ENCODE measurements around the gene PGLYRP4.
"Not testable (repeated sequence)": the region's sequence is repeated elsewhere in the genome, so short reads cannot be mapped to it uniquely, and the experiment has no call there.

Gene PGLYRP4

DNA sequence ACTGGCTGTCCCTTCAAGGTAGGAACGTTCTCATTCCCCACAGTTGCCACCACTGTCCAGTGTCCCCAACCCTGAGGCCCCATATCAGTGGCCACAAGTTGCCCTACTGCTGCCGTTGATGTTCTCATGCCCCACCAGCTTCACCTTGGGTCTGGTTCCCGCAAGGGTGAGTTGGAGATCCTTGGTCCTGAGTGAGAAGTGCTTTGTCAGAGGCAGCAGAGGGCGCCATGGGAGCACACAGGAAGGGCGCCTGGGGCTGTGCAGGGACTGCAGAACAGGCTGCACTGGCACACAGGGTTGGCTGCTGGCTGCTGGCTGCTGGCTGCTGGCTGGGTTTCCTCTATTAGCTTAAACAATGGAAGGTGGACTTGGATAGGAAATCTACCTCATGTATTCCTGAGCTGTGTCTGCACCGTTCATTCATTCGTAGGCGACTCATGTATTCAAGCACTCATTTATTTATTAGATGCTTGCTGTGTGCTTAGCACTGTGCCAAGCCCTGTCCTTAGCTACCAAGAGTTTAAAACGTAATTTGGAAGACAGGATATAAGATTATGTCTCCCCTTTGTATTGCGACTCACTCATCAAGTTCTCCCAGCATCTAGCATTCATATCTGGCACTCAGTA, 6.9 kb upstream of the PGLYRP4 start:
- DNase-seq (ENCODE audit: low spot score): peak; percentile 26

GRCh38 chr1:153354515-153355193, 6.0 kb upstream of the PGLYRP4 start:
- no peak for DNase-seq (ENCODE audit: low spot score)

DNA sequence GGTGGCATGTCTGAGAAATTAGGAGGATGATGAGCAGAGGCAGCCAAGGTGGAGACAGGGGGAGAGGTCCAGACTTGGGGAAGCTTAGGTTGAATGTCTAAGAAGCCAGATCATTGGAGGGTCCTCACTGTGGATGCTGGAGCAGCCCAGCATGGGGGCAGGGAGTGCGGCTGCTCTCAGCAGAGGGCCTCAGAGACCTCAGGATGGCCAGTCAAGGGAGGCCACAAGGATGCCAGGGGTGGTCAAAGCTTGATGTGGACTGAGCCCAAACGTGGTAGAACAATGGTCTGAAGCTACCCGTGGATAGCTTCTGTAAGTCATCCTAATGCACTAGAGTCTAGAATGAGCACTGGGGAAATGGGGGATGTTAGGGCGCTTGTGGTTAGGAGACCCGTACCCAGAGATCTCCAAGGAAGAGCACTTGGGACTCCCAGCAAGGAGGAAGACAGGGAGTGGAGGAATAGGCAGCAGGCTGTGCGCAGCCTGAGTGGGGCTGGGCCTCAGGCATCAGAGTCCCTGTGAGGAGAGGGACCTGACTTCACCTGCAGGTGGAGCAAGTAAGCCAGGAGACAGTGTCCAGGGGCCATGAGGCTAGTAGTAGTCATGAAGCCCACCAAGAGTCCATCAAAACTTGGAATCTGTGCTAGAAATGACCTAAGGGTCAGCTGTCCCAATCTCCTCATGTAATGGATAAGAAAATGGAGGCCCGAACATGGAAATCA, 4.7 kb upstream of the PGLYRP4 start:
- DNase-seq (ENCODE audit: low spot score): no peak

DNA sequence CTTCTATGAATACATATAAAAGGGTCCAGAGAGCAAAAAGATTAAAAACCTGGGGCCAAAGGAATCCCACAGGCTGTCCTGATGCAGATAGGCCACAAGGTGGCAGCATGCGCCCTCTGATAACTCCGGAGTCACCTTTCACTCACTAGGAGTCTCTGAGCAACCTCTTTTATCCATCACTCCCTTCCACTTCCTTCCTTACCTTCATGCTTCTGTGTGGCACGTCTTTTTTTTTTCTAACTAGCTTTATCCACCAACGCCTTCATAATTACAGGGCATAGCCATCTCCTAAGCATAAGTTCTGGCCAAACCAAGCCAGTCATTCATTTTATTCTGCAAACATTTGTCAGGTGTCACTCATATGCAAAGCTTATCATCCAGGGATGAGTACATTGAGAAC, 3.9 kb upstream of the PGLYRP4 start:
- peak; percentile 62 for DNase-seq (ENCODE audit: low spot score)

- DNase-seq (ENCODE audit: low spot score): no peak
These were observed 1.8 kb upstream of the PGLYRP4 start for GRCh38 chr1:153350321-153350957.

DNA sequence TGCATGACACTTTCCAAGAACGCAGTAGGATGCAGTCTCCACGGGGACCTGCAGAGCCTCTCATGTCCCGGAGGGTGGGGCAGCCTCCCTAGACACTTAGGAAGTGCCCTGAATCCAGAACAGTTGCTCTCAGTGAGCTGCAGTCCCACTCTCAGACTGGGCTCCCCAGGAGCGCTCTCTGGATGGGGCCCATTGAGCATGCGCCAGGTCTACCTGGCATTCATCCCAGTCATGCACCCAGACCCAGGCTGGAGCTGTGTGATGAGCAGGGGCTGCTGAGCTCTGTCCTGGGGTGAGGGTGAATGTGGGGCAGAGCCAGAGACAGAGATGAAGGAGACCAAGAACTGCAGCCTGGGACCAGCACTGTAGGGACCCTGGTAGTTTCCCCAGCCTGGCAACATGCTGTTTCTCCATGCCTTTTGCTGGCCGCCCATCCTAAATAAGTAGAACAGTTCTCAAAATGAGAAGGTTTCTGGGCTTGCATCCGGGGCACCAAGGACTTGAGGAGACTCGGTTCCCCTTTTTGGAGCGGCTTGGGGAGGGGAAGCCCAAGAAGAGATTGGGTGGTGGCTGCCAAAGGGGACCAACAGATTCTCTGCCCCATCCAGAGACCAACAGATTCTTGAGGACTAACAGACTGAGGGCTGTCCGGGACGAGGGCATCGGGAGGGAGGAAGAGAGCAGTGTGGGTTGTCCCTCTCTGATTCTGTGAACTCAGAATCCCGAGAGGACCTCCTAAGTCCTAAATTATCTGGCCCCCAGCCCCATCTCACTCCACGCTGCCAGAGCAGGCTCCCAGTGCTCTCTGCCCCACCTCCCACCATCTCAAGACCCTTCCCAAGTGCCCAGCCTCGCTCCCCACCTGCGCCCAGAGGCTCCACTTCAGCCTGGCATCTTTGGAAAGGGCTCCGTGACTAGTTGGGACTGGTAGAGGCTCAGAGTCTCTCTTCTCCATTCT, 1.0 kb upstream of the PGLYRP4 start:
- no peak for DNase-seq (ENCODE audit: low spot score)

GRCh38 chr1:153347856-153348255, 785 bp downstream of the PGLYRP4 start:
- DNase-seq (ENCODE audit: low spot score): no peak

DNA sequence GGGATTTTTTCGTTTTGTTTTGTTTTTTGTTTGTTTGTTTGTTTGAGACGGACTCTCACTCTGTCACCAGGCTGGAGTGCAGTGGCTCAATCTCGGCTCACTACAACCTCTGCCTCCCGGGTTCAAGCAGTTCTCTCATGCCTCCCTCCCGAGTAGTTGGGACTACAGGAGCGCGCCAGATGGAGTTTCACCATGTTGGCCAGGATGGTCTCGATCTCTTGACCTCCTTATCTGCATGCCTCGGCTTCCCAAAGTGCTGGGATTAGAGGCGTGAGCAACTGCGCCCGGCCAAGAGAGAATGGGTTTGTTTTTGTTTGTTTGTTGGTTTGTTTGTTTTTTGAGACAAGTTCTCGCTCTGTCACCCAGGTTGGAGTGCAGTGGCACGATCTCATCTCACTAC, 1.6 kb downstream of the PGLYRP4 start:
- DNase-seq (ENCODE audit: low spot score): not testable (repeated sequence)

- DNase-seq (ENCODE audit: low spot score): no peak
These were observed 2.4 kb downstream of the PGLYRP4 start for GRCh38 chr1:153346077-153346723.

DNA sequence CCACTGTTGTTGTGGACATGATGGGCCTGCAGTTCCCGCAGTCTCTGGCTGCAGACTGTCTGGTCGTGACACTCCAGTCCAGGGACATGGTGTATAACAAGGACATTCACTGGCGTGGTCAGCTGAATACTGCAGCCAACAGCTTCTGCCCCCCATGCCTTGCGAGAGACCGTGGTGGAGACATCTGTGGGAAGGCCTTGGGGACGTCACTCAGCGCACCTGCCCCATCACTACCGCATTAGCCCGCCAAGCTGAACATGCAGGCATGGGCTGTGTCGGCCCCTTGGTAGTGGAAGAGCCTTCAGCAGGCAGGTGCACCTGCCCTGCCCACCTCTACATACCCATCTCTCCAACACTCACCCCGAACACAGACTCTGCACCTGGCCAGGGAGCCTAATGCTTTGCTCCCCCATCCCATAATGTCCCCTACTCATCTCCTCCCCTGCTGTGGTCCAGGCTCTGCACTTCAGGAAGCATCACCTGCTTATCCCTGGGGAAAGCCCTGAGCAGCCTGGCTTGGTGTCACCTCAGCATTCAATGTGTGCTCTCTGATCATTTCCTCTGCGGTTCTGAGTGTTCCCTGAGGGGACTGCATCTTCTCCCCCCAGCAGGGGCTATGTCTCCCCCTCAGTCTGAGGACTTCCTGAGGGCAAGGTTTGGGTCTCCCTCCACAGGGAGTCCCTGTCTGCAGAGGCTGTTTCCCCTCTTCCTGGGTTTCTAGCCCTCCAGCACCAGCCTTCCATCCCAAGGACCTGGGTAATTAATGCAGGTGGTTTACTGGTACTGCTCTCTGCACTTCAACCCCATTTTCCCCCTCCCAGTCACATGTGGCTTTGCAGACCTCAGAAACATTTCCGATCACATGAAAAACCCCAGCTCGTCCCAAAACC, 3.2 kb downstream of the PGLYRP4 start:
- DNase-seq (ENCODE audit: low spot score): no peak

- no peak for DNase-seq (ENCODE audit: low spot score)
These were observed 4.0 kb downstream of the PGLYRP4 start for GRCh38 chr1:153344718-153345025.

DNA sequence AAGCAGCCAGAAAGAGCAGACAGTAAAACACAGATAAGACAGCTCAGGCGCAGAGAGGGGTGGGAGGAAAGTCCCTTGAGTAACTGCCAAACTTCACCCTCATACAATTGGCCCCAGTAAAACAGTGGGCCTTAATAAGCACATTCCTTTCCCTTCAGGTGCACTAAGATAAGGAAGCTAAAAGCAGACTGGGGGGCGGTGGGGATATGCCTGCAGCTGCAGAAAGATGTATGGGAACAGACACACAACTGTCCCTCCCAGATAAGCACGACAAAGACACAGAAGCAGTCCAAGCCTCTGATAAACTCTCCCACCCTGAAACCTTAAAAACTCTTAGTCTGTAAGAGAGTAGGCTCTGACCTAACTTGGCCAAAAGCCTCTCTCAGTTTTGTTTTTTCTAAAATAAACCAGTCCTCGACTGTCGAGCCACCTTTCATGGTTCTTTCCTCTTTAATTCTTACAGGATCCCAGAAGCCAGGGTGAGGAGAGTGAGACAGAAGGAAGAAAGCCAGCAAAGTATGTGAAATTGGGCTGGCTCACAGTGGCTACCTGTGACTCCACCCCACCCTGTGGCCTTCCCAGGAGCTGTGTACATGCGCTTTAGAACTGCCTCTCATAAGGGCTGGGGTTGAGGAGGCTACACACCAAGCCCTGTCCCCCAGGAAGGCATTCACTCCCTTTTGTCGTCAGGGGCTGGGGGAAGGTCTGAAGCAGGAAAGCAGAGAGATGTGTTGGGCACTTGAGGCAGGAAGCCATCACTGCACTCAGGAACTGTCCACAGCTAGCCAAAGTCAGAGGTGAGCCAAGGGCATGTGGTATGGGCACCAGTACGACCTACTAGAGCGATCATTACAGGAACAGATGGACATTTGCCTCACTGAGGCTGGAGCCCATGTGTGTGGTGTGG, 4.6 kb downstream of the PGLYRP4 start:
- no peak for DNase-seq (ENCODE audit: low spot score)

GRCh38 chr1:153343040-153343681, 5.5 kb downstream of the PGLYRP4 start:
- no peak for DNase-seq (ENCODE audit: low spot score)

DNA sequence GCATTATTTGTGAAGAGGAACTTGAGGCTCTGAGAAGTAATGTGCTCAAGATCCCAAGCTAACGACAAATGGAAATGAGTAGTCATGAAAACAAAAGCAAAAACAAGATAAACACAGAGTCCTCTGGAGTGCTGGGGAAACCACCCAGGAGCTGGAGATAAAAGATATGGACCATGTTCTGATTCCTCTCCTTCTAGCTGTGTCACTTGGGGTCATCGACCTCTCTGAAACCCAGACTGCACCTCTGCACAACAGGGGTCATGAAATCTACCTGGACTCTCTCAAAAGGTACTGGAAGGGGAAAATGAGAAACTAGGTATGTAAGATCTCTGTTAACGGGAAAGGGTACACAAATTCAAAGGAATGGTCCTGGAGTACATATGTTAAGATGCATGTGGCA, 6.5 kb downstream of the PGLYRP4 start:
- no peak for DNase-seq (ENCODE audit: low spot score)

DNA sequence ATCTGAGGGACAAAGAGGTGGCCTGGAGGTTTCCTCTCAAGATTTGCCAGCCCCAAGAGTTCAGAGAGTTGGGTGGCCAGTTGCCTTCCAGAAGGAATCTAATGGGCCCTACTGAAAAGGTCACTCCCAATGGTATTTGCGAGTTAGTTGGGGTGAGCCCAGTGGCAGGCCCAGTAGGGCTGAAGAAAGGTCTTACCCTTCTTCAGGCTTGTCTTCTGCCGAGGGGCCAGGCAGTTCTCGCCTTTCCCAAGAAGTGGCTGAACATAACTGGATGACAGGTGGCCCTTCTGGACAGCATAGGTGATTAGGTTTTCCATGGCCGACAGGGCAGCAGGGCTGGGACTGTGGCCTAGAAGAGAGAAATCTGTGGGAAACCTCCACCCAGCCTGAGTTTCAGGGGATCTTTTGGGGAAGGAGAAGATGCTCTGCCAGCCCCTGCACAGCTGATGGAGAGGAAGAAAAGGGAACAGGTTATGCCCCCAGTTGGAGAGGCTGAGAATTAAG, 7.2 kb downstream of the PGLYRP4 start:
- DNase-seq (ENCODE audit: low spot score): no peak

- DNase-seq (ENCODE audit: low spot score): no peak
These were observed 8.3 kb downstream of the PGLYRP4 start for GRCh38 chr1:153340356-153340755.

GRCh38 chr1:153339802-153340201, 8.8 kb downstream of the PGLYRP4 start:
- no peak for DNase-seq (ENCODE audit: low spot score)
